AG04450 (cell line): Measurements from ENCODE around the gene CCDC141. TPM values are rescaled to one million over a fixed set of nuclear protein-coding genes. Genes with fewer than 3 reads are reported as not detected.

Experiments
- CTCF ChIA-PET: fragments of 300-600, 350-600 bp; formaldehyde crosslinking; extraction: SDS; loops from one replicate; lab custom pipeline; 2022; ENCODE audit warnings: antibody characterized with exemption, inconsistent platforms; lab: Charles Lee
- POLR2A ChIA-PET: fragments of 350-600 bp; formaldehyde crosslinking; extraction: SDS; loops from one replicate; lab custom pipeline; 2021; ENCODE audit warnings: antibody characterized with exemption, inconsistent platforms; lab: Yijun Ruan, JAX
- DNase-seq: peaks from one replicate; pipeline ENCODE4 v3.0.0-alpha.2; 2011; ENCODE audit warnings: low read depth, low spot score
- H3K27ac ChIP-seq: one replicate; pipeline ENCODE4 v1.5.1; 2012; ENCODE audit warnings: low read depth, low read length, control low read depth
- H3K27me3 ChIP-seq: one replicate; pipeline ENCODE4 v1.6.0; 2012; ENCODE audit warnings: low read length; ENCODE audit not compliant: control insufficient read depth, insufficient read depth
- H3K4me3 ChIP-seq: 2 replicates; pipeline ENCODE4 v1.5.1; 2011; ENCODE audit warnings: mild to moderate bottlenecking, low read depth, low read length, control low read depth
- H3K9me3 ChIP-seq: 2 replicates; pipeline ENCODE4 v1.5.1; 2012; ENCODE audit warnings: low read length; ENCODE audit not compliant: control insufficient read depth, insufficient read depth
- CTCF ChIP-seq: IDR thresholded peaks from 2 replicates; pipeline ENCODE4 v1.5.1; 2011; ENCODE audit warnings: low read depth, low read length, control low read depth, inconsistent platforms
- polyA plus RNA-seq: library from polyadenylated mRNA; depleted of rRNA; stranded (reverse); fragments of >200 nt; gene quantifications from 2 replicates; pipeline ENCODE4 v1.2.3, GENCODE V29; 2011

CCDC141 gene
- polyA plus RNA-seq, 1 experiment = not detected

GRCh38 chr2:178946494-178946893 lies 103.4 kb downstream of the CCDC141 start:
- TF ChIP-seq CTCF = no peak
- Histone ChIP-seq H3K27ac (no peak overlapping the region), H3K4me3 (no peak overlapping the region), H3K9me3 (no peaks in the 10 kb centered on the region), H3K27me3 (no peaks in the 10 kb centered on the region)
- CTCF ChIA-PET = no interaction called here
- DNase-seq = no peak
- POLR2A ChIA-PET = no interaction called here

- ChIA-PET CTCF (no interaction called here), POLR2A (no interaction called here)
- no peak for TF ChIP-seq CTCF
- Histone ChIP-seq H3K27ac (no peak overlapping the region), H3K4me3 (no peak overlapping the region), H3K9me3 (no peaks in the 10 kb centered on the region), H3K27me3 (no peaks in the 10 kb centered on the region)
- no peak for DNase-seq
These were observed 106.2 kb downstream of the CCDC141 start for GRCh38 chr2:178943745-178944144.

GRCh38 chr2:178934571-178934970 lies 115.4 kb downstream of the CCDC141 start:
- no peak for TF ChIP-seq CTCF
- CTCF ChIA-PET = interaction anchor here (1.0 kb wide), 1 partner anchor 18 kb away, joined by 3 read pairs; no protein-coding TSS in a partner anchor
- Histone ChIP-seq H3K4me3 (no peak overlapping the region), H3K27me3 (no peaks in the 10 kb centered on the region), H3K9me3 (no peaks in the 10 kb centered on the region), H3K27ac (no peak overlapping the region)
- no peak for DNase-seq
- POLR2A ChIA-PET = no interaction called here

- ChIA-PET CTCF (no interaction called here), POLR2A (no interaction called here)
- no peak overlapping the region for H3K4me3 ChIP-seq
These were observed 116.4 kb downstream of the CCDC141 start for GRCh38 chr2:178933493-178933892.

GRCh38 chr2:178928077-178928476 lies 121.9 kb downstream of the CCDC141 start:
- no peak for TF ChIP-seq CTCF
- H3K4me3 ChIP-seq = no peak overlapping the region
- ChIA-PET POLR2A (no interaction called here), CTCF (interaction anchor here (1.3 to 1.7 kb wide), 3 partner anchors 13 to 132 kb away, joined by 4 to 6 read pairs (median 6); no protein-coding TSS in a partner anchor)
- DNase-seq = no peak
- no peak overlapping the region for H3K27ac ChIP-seq
- no peaks in the 10 kb centered on the region for H3K27me3 ChIP-seq
- no peaks in the 10 kb centered on the region for H3K9me3 ChIP-seq

More at GRCh38 chr2:178933493-178933892, 116.4 kb downstream of the CCDC141 start:
- H3K27me3 ChIP-seq = no peaks in the 10 kb centered on the region
- no peak overlapping the region for H3K27ac ChIP-seq
- no peak for TF ChIP-seq CTCF
- H3K9me3 ChIP-seq = no peaks in the 10 kb centered on the region
- no peak for DNase-seq
